BLaER1 treated with 17β-estradiol and CSF1 and Interleukin-3, amounts not matched to agents 10 nM and 100 nM (cell line): ENCODE measurements around the gene C1orf167.
A peak's percentile ranks its signal among the peaks of the same experiment; 100 is the strongest.

ENCODE experiments used
- H3K27ac ChIP-seq, 11 experiments: shearing (Covaris generic); formaldehyde crosslinking; 2 replicates each; pipeline ENCODE4 v1.8.1; 2022
- H3K27me3 ChIP-seq, 11 experiments: shearing (Covaris generic); formaldehyde crosslinking; 2 replicates each; pipeline ENCODE4 v1.8.1; 2022
- H3K36me3 ChIP-seq, 11 experiments: shearing (Covaris generic); formaldehyde crosslinking; 2 replicates each; pipeline ENCODE4 v1.8.1; 2022
- H3K4me1 ChIP-seq, 10 experiments: shearing (Covaris generic); formaldehyde crosslinking; 2 replicates each; pipeline ENCODE4 v1.8.1; 2022
- H3K4me2 ChIP-seq, 11 experiments: shearing (Covaris generic); formaldehyde crosslinking; 2 replicates each; pipeline ENCODE4 v1.8.1; 2022
- H3K4me3 ChIP-seq, 10 experiments: shearing (Covaris generic); formaldehyde crosslinking; 2 replicates each; pipeline ENCODE4 v1.8.1; 2022
- H3K9ac ChIP-seq, 11 experiments: shearing (Covaris generic); formaldehyde crosslinking; 2 replicates each; pipeline ENCODE4 v1.8.1; 2022
- H3K9me3 ChIP-seq, 11 experiments: shearing (Covaris generic); formaldehyde crosslinking; replicated peaks in 1 of 11; 2 replicates each; pipeline ENCODE4 v1.8.1; 2022
- H4K20me1 ChIP-seq, 11 experiments: shearing (Covaris generic); formaldehyde crosslinking; 2 replicates each; pipeline ENCODE4 v1.8.1; 2022
- Cebpa-rat ChIP-seq, 11 experiments: shearing (Covaris generic); IDR thresholded peaks; 2 replicates each; pipeline ENCODE4 v1.8.1; 2022

C1orf167 gene

DNA sequence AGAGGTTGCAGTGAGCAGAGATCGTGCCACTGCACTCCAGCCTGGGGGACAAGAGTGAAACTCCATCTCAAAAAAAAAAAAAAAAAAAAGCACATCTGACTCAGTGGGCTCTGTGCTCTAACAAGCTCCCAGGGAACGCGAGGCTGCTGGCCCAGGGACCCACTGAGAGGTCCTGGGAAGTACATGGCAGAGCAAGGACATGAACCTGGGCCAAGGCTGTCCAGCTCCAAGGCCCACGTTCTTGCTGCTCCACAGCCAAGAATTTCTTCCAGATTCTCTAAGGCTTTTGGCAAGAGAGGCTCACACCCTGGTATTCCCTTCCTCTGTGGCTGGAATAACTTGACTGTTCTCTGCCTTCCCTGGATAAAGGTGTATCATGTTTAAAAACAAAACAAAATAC lies 41.5 kb upstream of the C1orf167 start:
- no peaks in the 10 kb centered on the region for H3K9me3 ChIP-seq
- H3K27ac ChIP-seq, result peak overlapping the region in 8 of 11 experiments; percentile 84 to 92 (median 90); a peak in 14 of 22 replicates
- no peaks in the 10 kb centered on the region for H3K27me3 ChIP-seq
- peaks cover 0 to 83% (median 73%) of the 10 kb centered on the region in 11 experiments; a peak in 17 of 22 replicates for H3K36me3 ChIP-seq
- peaks cover 27 to 57% (median 44%) of the 10 kb centered on the region in 10 experiments for H3K4me1 ChIP-seq
- H3K4me3 ChIP-seq, result peak overlapping the region in 2 of 10 experiments; percentile 47 to 69; a peak in 2 of 20 replicates
- no peak for TF ChIP-seq Cebpa-rat (IDR thresholded peaks at IDR 0.05)
- H3K9ac ChIP-seq, result peak overlapping the region in 9 of 11 experiments; percentile 46 to 84 (median 81); a peak in 17 of 22 replicates
- H4K20me1 ChIP-seq, result no peaks in the 10 kb centered on the region
- peak overlapping the region in 10 of 11 experiments; percentile 66 to 87 (median 84); a peak in 19 of 22 replicates for H3K4me2 ChIP-seq

DNA sequence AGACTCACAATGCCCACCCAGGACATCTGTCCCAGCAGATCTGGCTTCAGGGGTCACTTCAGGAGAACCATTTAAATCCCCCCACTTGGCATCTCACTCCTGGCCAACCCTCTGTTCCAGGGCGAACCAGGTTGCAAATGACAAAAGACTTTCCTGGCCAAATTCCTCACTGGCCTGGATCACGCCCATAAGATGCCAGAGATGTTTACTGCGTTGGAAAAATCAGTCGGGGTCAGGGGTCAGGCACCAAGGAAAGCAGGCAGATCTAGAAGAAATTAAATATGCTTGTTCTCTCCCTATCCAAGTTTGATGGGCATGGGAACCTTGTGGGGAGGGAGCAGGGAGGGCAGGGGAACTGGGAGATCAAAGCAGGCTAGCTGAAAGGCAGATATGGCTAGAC lies 40.7 kb upstream of the C1orf167 start:
- Histone ChIP-seq H3K4me1 (peaks cover 34 to 65% (median 52%) of the 10 kb centered on the region in 10 experiments), H3K4me2 (peak overlapping the region in 6 of 11 experiments; percentile 77 to 87 (median 84); a peak in 5 of 22 replicates), H3K27ac (peak overlapping the region in 6 of 11 experiments; percentile 84 to 92 (median 88); a peak in 10 of 22 replicates), H3K9me3 (no peaks in the 10 kb centered on the region), H3K4me3 (no peak overlapping the region), H3K9ac (peak overlapping the region in 9 of 11 experiments; percentile 46 to 84 (median 81); a peak in 9 of 22 replicates), H3K27me3 (no peaks in the 10 kb centered on the region), H4K20me1 (no peaks in the 10 kb centered on the region), H3K36me3 (peaks cover 0 to 78% (median 66%) of the 10 kb centered on the region in 11 experiments; a peak in 16 of 22 replicates)
- no peak for TF ChIP-seq Cebpa-rat (IDR thresholded peaks at IDR 0.05)

DNA sequence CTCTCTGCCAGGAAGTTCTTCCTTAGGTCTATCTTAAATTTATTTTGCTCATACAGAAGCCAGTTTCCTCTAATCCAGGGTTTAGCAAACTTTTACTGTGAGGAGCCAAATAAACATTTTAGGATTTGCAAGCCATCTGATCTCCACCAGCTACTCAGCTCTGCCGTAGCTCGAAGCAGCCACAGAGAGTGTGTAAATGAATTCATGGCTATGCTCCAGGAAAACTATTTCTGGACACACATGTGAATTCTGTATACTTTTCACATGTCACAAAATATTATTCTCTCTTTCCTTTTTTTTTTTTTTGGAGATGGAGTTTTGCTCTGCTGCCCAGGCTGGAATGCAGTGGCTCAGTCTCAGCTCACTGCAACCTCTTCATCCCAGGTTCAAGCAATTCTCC lies 39.5 kb upstream of the C1orf167 start:
- H3K36me3 ChIP-seq, result peaks cover 0 to 78% (median 61%) of the 10 kb centered on the region in 11 experiments; a peak in 16 of 22 replicates

DNA sequence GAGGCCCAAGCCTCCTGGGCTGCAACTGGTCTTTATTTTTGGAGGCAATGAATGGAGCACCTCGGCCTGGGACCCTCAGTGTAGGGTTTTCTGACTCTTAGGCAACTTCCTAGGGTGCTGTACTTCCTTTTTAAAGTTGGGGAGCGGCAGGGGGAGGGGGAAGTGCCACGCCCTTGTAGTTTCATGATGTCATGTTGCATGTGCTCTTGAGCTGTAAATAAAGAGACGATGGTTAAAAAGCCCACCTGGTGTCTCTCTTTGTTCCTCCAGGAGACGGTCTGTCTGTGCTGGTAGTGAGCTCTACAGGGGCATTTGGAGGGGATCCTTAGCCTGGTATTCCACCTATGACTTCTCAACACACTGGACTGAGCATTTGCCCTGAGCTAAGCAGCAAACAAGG lies 36.4 kb upstream of the C1orf167 start:
- Histone ChIP-seq H3K4me2 (peak overlapping the region; percentile 16 to 98 (median 83); a peak in 21 of 22 replicates), H4K20me1 (no peaks in the 10 kb centered on the region), H3K9ac (peak overlapping the region in 10 of 11 experiments; percentile 4 to 66 (median 44); a peak in 16 of 22 replicates), H3K27me3 (no peaks in the 10 kb centered on the region), H3K4me3 (peak overlapping the region in 2 of 10 experiments; percentile 17 to 28; a peak in 2 of 20 replicates), H3K9me3 (no peaks in the 10 kb centered on the region), H3K27ac (peak overlapping the region in 10 of 11 experiments; percentile 40 to 98 (median 66); a peak in 19 of 22 replicates), H3K4me1 (peaks cover 47 to 81% (median 69%) of the 10 kb centered on the region in 10 experiments), H3K36me3 (peaks cover 0 to 66% (median 54%) of the 10 kb centered on the region in 11 experiments; a peak in 16 of 22 replicates)
- TF ChIP-seq Cebpa-rat (IDR thresholded peaks at IDR 0.05), result no peak

More for the DNA sequence above, 39.5 kb upstream of the C1orf167 start:
- TF ChIP-seq Cebpa-rat (IDR thresholded peaks at IDR 0.05), result no peak
- Histone ChIP-seq H3K4me3 (no peak overlapping the region), H3K4me1 (peaks cover 46 to 78% (median 64%) of the 10 kb centered on the region in 10 experiments), H3K9me3 (no peaks in the 10 kb centered on the region), H3K4me2 (no peak overlapping the region), H3K27ac (peak overlapping the region in 4 of 11 experiments; percentile 56 to 90 (median 84); a peak in 8 of 22 replicates), H3K27me3 (no peaks in the 10 kb centered on the region), H4K20me1 (no peaks in the 10 kb centered on the region), H3K9ac (peak overlapping the region in 7 of 11 experiments; percentile 0 to 37 (median 26); a peak in 5 of 22 replicates)

- H3K4me3 ChIP-seq, result no peak overlapping the region
- H3K27ac ChIP-seq, result peak overlapping the region in 9 of 11 experiments; percentile 40 to 98 (median 66); a peak in 15 of 22 replicates
- no peaks in the 10 kb centered on the region for H3K27me3 ChIP-seq
- peaks cover 60 to 87% (median 79%) of the 10 kb centered on the region in 10 experiments for H3K4me1 ChIP-seq
- H3K36me3 ChIP-seq, result peaks cover 0 to 51% (median 39%) of the 10 kb centered on the region in 11 experiments; a peak in 15 of 22 replicates
- H4K20me1 ChIP-seq, result no peaks in the 10 kb centered on the region
- peak overlapping the region in 10 of 11 experiments; percentile 48 to 98 (median 83); a peak in 19 of 22 replicates for H3K4me2 ChIP-seq
- H3K9me3 ChIP-seq, result no peaks in the 10 kb centered on the region
- H3K9ac ChIP-seq, result peak overlapping the region in 3 of 11 experiments; percentile 26 to 66 (median 43); a peak in 3 of 22 replicates
- no peak for TF ChIP-seq Cebpa-rat (IDR thresholded peaks at IDR 0.05)
Measured at GRCh38 chr1:11727119-11727518, 34.9 kb upstream of the C1orf167 start.

DNA sequence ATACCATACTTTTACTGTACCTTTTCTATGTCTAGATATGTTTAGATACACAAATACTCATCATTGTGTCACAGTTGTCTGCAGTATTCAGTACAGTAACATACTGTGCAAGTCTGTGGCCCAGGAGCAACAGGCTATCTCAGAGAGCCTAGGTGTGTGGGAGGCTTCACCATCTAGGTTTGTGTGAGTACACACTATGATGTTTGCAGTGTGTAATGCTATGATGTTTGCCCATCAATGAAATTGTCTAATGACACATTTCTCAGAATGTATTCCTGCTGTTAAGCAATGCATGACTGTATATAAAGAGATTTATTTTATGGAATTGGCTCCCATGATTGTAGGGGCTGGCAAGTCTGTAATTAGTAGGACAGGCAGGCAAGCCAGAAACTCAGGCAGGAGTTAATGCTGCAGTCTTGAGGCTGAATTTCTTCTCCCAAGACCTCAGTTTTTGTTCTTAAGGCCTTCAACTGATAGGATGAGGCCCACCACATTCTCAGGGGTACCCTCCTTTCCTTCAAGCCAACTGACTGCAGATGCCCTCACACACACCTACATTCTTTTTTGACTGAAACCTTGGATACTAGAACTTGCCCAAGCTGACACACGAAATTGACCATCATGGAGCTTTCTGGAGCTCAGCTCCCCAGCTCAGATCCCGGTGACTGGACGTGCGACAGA lies 33.7 kb upstream of the C1orf167 start:
- H4K20me1 ChIP-seq, result no peaks in the 10 kb centered on the region
- H3K4me3 ChIP-seq, result no peak overlapping the region
- H3K4me1 ChIP-seq, result peaks cover 71 to 98% (median 90%) of the 10 kb centered on the region in 10 experiments
- no peaks in the 10 kb centered on the region for H3K27me3 ChIP-seq
- peak overlapping the region in 3 of 11 experiments; percentile 5 to 83 (median 18); a peak in 1 of 22 replicates for H3K9ac ChIP-seq
- H3K36me3 ChIP-seq, result peaks cover 0 to 40% (median 27%) of the 10 kb centered on the region in 11 experiments; a peak in 14 of 22 replicates
- TF ChIP-seq Cebpa-rat (IDR thresholded peaks at IDR 0.05), result no peak
- no peaks in the 10 kb centered on the region for H3K9me3 ChIP-seq
- peak overlapping the region in 8 of 11 experiments; percentile 89 to 99 (median 96); a peak in 16 of 22 replicates for H3K27ac ChIP-seq
- peak overlapping the region; percentile 33 to 98 (median 95) for H3K4me2 ChIP-seq

- H3K4me1 ChIP-seq, result peaks cover 71 to 100% (median 95%) of the 10 kb centered on the region in 10 experiments
- peak overlapping the region in 9 of 11 experiments; percentile 64 to 96 (median 81); a peak in 18 of 22 replicates for H3K9ac ChIP-seq
- no peaks in the 10 kb centered on the region for H3K27me3 ChIP-seq
- H3K27ac ChIP-seq, result peak overlapping the region; percentile 52 to 99 (median 94); a peak in 21 of 22 replicates
- no peaks in the 10 kb centered on the region for H4K20me1 ChIP-seq
- TF ChIP-seq Cebpa-rat (IDR thresholded peaks at IDR 0.05), result peak in 5 of 11 experiments; percentile 55 to 68 (median 59); a peak in 5 of 22 replicates
- H3K4me2 ChIP-seq, result peak overlapping the region; percentile 84 to 98 (median 95)
- peaks cover 0 to 31% (median 19%) of the 10 kb centered on the region in 11 experiments; a peak in 12 of 22 replicates for H3K36me3 ChIP-seq
- H3K9me3 ChIP-seq, result no peaks in the 10 kb centered on the region
- H3K4me3 ChIP-seq, result peak overlapping the region in 7 of 10 experiments; percentile 15 to 55 (median 47); a peak in 8 of 20 replicates
Measured at GRCh38 chr1:11729155-11729497, 32.9 kb upstream of the C1orf167 start.

- Histone ChIP-seq H4K20me1 (no peaks in the 10 kb centered on the region), H3K27ac (peak overlapping the region; percentile 52 to 99 (median 94); a peak in 21 of 22 replicates), H3K9ac (peak overlapping the region in 9 of 11 experiments; percentile 64 to 96 (median 81); a peak in 18 of 22 replicates), H3K4me2 (peak overlapping the region; percentile 84 to 98 (median 95)), H3K4me3 (peak overlapping the region in 7 of 10 experiments; percentile 15 to 55 (median 47); a peak in 12 of 20 replicates), H3K36me3 (peaks cover 0 to 26% (median 12%) of the 10 kb centered on the region in 11 experiments; a peak in 12 of 22 replicates), H3K4me1 (peaks cover 71 to 100% (median 94%) of the 10 kb centered on the region in 10 experiments), H3K27me3 (no peaks in the 10 kb centered on the region), H3K9me3 (no peaks in the 10 kb centered on the region)
- TF ChIP-seq Cebpa-rat (IDR thresholded peaks at IDR 0.05), result no peak
Measured at GRCh38 chr1:11729498-11730428, 32.2 kb upstream of the C1orf167 start.
